Fibroblast of lung (primary cell): ENCODE measurements around the gene CCDC174.

Experiments used
- EZH2 ChIP-seq: IDR thresholded peaks from 2 replicates; pipeline ENCODE4 v1.5.1; 2012; ENCODE audit warnings: low read length, control low read depth, mild to moderate bottlenecking; ENCODE audit errors: missing control alignments
- TF ChIP-seq, protein P1 (sequence below), 2 donors: IDR thresholded peaks in 1 of 2; conservative IDR thresholded peaks in 1 of 2; 1 replicate in 1 of 2; 2 replicates in 1 of 2; pipeline ENCODE4 v1.5.1; 2011 to 2012; ENCODE audit warnings: low read length in 2 of 2, control low read depth in 1 of 2, inconsistent platforms in 1 of 2, low read depth in 1 of 2, mild to moderate bottlenecking in 1 of 2

DNA sequence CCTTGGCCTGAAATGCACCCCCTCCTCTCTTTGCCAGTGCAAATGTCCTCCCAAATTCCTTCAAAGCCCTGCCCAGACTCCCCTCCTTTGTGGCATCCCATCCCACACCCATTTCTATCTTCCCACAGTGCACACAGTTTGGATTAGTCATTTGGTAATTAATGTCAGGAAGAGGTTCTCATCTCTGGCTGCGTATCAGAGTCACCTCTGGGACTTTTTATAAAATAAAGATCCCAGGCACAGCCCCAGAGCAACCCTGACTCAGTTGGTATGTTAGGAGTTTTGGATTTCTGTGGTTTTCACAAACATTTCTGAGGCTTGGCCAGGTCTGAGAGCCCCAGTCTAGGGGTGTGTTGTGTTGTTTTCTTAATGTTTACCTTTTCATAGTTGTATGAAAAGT, 65.0 kb downstream of the CCDC174 start:
- no peak for TF ChIP-seq EZH2
- TF ChIP-seq, protein P1, sequence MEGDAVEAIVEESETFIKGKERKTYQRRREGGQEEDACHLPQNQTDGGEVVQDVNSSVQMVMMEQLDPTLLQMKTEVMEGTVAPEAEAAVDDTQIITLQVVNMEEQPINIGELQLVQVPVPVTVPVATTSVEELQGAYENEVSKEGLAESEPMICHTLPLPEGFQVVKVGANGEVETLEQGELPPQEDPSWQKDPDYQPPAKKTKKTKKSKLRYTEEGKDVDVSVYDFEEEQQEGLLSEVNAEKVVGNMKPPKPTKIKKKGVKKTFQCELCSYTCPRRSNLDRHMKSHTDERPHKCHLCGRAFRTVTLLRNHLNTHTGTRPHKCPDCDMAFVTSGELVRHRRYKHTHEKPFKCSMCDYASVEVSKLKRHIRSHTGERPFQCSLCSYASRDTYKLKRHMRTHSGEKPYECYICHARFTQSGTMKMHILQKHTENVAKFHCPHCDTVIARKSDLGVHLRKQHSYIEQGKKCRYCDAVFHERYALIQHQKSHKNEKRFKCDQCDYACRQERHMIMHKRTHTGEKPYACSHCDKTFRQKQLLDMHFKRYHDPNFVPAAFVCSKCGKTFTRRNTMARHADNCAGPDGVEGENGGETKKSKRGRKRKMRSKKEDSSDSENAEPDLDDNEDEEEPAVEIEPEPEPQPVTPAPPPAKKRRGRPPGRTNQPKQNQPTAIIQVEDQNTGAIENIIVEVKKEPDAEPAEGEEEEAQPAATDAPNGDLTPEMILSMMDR (conservative IDR thresholded peaks at IDR 0.05 in 1 of 2, IDR thresholded peaks at IDR 0.05 in 1 of 2; ENCODE audit: low read depth in 1 of 2, low read length in 2 of 2) = no peak
